ENCODE measurements around the gene NCOA4. TPM values are rescaled to one million over a fixed set of nuclear protein-coding genes. Genes with fewer than 3 reads are reported as not detected.

NCOA4 gene
- total RNA-seq, 1 donor from 2014 or later, result 89.0 TPM

DNA sequence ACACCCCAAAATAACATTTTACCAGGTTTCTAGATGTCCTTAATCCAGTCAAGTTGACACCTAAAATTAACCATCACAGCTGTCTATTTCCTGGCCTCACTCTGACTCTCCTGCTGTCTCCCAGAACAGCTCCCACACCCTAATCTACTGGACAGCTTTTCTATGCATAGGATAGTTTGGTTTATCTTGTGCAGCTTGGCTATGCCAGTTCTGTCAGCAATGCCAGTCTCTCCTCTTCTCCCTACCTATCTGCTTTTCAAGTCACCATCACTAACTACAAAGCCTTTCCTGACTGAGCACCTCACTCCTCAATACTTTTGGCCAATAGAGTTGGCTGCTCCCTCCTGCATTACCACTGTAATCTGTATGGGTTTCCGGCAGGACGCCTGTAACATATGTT is 5.0 kb downstream of the NCOA4 start:
- H3K27ac Mint-ChIP-seq (ENCODE audit: unreplicated experiment), result peak overlapping the region; percentile 57
- H3K9me3 Mint-ChIP-seq (ENCODE audit: low read depth), result no peaks in the 10 kb centered on the region
- no peak for DNase-seq (ENCODE audit: low spot score)
- TF ChIP-seq, protein P1, sequence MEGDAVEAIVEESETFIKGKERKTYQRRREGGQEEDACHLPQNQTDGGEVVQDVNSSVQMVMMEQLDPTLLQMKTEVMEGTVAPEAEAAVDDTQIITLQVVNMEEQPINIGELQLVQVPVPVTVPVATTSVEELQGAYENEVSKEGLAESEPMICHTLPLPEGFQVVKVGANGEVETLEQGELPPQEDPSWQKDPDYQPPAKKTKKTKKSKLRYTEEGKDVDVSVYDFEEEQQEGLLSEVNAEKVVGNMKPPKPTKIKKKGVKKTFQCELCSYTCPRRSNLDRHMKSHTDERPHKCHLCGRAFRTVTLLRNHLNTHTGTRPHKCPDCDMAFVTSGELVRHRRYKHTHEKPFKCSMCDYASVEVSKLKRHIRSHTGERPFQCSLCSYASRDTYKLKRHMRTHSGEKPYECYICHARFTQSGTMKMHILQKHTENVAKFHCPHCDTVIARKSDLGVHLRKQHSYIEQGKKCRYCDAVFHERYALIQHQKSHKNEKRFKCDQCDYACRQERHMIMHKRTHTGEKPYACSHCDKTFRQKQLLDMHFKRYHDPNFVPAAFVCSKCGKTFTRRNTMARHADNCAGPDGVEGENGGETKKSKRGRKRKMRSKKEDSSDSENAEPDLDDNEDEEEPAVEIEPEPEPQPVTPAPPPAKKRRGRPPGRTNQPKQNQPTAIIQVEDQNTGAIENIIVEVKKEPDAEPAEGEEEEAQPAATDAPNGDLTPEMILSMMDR (IDR thresholded peaks at IDR 0.05), result no peak
- no peaks in the 10 kb centered on the region for H3K27me3 Mint-ChIP-seq (ENCODE audit: low read depth)
- peaks cover 79% of the 10 kb centered on the region for H3K4me1 Mint-ChIP-seq (ENCODE audit: low read depth)
- H3K36me3 Mint-ChIP-seq (ENCODE audit: low read depth), result no peaks in the 10 kb centered on the region
- no peak overlapping the region for H3K4me3 Mint-ChIP-seq (ENCODE audit: unreplicated experiment)

DNA sequence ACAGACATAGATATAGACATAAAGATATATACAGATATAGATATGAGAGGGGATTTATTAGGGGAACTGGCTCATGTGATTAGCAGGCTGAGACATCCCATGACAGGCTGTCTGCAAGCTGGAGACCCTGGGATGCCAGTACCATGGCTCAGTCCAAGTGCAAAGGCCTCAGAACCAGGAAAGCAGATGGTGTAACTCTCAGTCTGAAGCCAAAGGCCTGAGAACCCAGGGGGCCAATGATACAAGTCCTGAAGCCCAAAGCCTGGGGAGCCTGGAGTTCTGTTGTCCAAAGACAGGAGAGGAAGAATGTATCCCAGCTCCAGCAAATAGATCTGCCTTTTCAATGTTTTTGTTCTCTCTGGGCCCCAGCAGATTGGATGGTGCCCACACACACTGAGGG is 5.5 kb downstream of the NCOA4 start:
- no peak for DNase-seq (ENCODE audit: low spot score)
- Mint-ChIP-seq H3K27me3 (ENCODE audit: low read depth) (no peaks in the 10 kb centered on the region), H3K27ac (ENCODE audit: unreplicated experiment) (peak overlapping the region; percentile 97), H3K9me3 (ENCODE audit: low read depth) (no peaks in the 10 kb centered on the region), H3K4me1 (ENCODE audit: low read depth) (peaks cover 79% of the 10 kb centered on the region), H3K36me3 (ENCODE audit: low read depth) (no peaks in the 10 kb centered on the region), H3K4me3 (ENCODE audit: unreplicated experiment) (no peak overlapping the region)
- TF ChIP-seq, protein P1 (IDR thresholded peaks at IDR 0.05), result no peak

DNA sequence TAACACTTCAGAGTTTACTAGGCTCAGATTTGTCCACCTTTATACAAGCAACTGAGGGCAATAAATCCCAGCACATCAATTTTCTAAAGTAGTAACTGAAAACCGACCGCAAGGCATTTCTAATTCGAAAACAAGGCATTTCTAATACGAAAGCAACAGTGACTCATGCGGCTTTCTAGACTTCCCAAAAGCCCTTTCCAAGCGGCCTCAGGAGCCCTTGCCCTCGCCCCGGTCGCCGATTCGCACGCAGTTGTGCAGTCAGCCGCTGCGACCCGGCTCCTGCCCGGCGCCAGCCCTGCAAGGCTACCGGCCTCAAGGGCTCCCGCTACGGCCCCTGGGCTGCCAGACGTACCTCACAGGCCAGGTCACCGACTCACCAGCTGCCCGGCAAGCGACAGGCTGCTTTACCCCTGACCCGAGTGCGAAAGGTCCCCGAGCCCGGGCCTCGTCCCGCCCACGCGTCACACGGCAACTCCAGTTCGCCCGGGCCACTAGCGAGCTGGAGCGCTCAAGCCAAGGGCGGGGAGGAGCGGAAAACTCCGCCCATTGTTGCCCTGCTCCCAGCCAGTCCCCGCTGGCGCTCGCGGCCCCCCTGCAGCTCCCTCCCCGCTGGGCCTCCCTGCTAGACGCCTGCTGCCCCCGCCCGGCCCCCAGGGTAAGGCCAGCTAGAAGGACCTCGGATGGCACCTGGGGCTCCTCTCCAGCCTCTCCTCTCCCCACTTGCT is 7.3 kb downstream of the NCOA4 start:
- Mint-ChIP-seq H3K36me3 (ENCODE audit: low read depth) (no peaks in the 10 kb centered on the region), H3K9me3 (ENCODE audit: low read depth) (no peaks in the 10 kb centered on the region), H3K27me3 (ENCODE audit: low read depth) (no peaks in the 10 kb centered on the region), H3K4me1 (ENCODE audit: low read depth) (peaks cover 77% of the 10 kb centered on the region), H3K4me3 (ENCODE audit: unreplicated experiment) (peak overlapping the region; percentile 84), H3K27ac (ENCODE audit: unreplicated experiment) (peak overlapping the region; percentile 97)
- DNase-seq (ENCODE audit: low spot score), result peak; percentile 95
- TF ChIP-seq, protein P1 (IDR thresholded peaks at IDR 0.05), result peak; percentile 59

GRCh38 chr10:46020344-46020657 is 10.1 kb downstream of the NCOA4 start:
- Mint-ChIP-seq H3K36me3 (ENCODE audit: low read depth) (peaks cover 4% of the 10 kb centered on the region), H3K4me1 (ENCODE audit: low read depth) (peaks cover 66% of the 10 kb centered on the region), H3K9me3 (ENCODE audit: low read depth) (no peaks in the 10 kb centered on the region), H3K4me3 (ENCODE audit: unreplicated experiment) (no peak overlapping the region), H3K27ac (ENCODE audit: unreplicated experiment) (no peak overlapping the region), H3K27me3 (ENCODE audit: low read depth) (no peaks in the 10 kb centered on the region)
- DNase-seq (ENCODE audit: low spot score), result no peak
- TF ChIP-seq, protein P1 (IDR thresholded peaks at IDR 0.05), result no peak

- Mint-ChIP-seq H3K4me3 (ENCODE audit: unreplicated experiment) (no peak overlapping the region), H3K36me3 (ENCODE audit: low read depth) (peaks cover 7% of the 10 kb centered on the region), H3K27me3 (ENCODE audit: low read depth) (no peaks in the 10 kb centered on the region), H3K9me3 (ENCODE audit: low read depth) (no peaks in the 10 kb centered on the region), H3K27ac (ENCODE audit: unreplicated experiment) (no peak overlapping the region), H3K4me1 (ENCODE audit: low read depth) (peaks cover 63% of the 10 kb centered on the region)
- no peak for DNase-seq (ENCODE audit: low spot score)
- TF ChIP-seq, protein P1 (IDR thresholded peaks at IDR 0.05), result no peak
Measured at GRCh38 chr10:46019569-46020343, 10.7 kb downstream of the NCOA4 start.

All from chondrocyte (in vitro differentiated cells).